GM10248 (cell line): ENCODE data around the gene MAN2B2.

Experiments used
- CTCF ChIA-PET: fragments of 300-600 bp; sonication (Branson Sonifier 250); formaldehyde crosslinking; extraction: SDS; loops from one replicate; lab custom pipeline; 2021; ENCODE audit warnings: antibody characterized with exemption; lab: Yijun Ruan, JAX
- POLR2A ChIA-PET: fragments of 350-650 bp; sonication (Branson Sonifier 250); formaldehyde crosslinking; extraction: SDS; loops from one replicate; lab custom pipeline; 2020; ENCODE audit warnings: antibody characterized with exemption; lab: Yijun Ruan, JAX
- DNase-seq: peaks from one replicate; pipeline ENCODE4 v3.0.0; 2012; ENCODE audit errors: extremely low spot score
- TF ChIP-seq, protein P1 (sequence below): IDR thresholded peaks from 2 replicates; pipeline ENCODE4 v1.5.1; 2012; ENCODE audit warnings: mild to moderate bottlenecking, low read depth; ENCODE audit errors: extremely low read depth, missing control alignments, control extremely low read depth

MAN2B2 gene

DNA sequence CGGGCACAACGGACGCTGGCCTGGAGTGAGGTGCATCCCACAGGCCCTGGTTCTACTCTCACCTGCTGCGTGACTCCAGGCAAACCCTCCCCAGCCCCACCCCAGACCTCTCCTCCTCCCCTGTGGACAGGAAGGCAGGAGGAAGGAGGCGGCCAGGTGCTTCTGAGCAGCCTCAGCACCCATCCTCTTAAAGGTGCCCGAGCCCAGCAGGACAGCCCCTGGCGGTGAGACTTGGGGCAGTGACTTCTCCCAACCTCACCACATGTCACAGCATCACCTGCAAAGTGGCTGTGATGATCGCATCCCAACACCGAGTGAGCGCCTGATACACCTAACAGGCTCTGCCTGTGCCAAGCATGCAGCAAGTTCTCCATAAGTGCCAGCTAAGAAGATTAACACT lies 17.1 kb upstream of the MAN2B2 start:
- ChIA-PET POLR2A (no interaction called here), CTCF (no interaction called here)
- DNase-seq: no peak
- TF ChIP-seq, protein P1, sequence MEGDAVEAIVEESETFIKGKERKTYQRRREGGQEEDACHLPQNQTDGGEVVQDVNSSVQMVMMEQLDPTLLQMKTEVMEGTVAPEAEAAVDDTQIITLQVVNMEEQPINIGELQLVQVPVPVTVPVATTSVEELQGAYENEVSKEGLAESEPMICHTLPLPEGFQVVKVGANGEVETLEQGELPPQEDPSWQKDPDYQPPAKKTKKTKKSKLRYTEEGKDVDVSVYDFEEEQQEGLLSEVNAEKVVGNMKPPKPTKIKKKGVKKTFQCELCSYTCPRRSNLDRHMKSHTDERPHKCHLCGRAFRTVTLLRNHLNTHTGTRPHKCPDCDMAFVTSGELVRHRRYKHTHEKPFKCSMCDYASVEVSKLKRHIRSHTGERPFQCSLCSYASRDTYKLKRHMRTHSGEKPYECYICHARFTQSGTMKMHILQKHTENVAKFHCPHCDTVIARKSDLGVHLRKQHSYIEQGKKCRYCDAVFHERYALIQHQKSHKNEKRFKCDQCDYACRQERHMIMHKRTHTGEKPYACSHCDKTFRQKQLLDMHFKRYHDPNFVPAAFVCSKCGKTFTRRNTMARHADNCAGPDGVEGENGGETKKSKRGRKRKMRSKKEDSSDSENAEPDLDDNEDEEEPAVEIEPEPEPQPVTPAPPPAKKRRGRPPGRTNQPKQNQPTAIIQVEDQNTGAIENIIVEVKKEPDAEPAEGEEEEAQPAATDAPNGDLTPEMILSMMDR: no peak

DNA sequence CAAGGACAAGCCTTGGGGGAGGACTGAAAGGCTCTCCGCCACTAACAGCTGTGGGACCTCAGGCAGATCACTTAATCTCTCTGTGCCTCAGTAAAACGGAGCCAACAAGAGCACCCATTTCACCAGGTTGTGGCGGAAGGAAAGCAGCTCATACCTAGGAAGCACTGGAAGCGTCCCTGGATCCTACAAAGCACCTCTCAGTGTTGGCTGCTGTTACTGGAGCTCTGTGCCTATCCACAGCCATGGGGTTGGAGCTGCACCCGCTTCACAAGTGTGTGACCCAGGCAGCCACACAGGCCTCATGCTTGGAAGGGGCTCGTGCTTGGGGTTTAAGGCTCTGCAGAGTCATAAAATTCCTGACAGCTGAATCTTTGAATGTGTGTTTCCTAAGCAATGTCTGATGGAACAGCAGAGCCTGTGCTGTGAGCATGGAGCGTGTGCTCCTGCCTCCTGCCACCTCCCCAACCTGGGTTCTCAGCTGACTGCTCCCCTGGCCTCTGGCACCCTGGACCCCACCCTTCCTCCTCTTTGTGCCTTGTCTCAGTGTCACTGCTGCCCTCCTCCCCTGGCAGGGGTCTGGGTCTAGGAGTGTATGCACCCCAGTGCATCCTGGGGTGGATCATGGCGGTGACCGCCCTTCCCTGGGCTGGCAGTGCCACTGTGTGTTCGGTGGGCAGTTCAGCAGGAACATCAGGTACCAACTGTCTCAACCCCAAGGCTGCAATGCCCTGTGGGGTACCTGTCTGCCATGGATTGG lies 14.4 kb upstream of the MAN2B2 start:
- CTCF ChIA-PET: interaction anchor here (3.8 kb wide), 1 partner anchor 14 kb away, joined by 21 read pairs; no protein-coding TSS in a partner anchor
- DNase-seq: no peak
- POLR2A ChIA-PET: no interaction called here
- TF ChIP-seq, protein P1: no peak

DNA sequence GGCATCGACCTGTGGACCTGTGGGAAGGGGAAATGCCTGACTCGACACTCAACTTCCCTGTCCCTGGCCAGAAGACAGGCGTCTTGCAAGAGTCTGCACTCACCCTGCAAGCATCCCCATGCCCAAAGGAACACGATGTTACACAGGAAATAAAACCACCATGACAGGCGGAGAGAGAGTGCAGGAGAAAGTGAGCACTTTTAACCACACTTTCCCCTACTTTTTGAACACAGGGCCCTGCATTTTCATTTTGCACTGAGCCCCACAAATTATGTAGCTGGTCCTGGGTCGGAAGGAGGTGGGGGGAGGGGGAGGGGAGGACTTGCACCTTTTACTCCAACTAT lies 13.8 kb upstream of the MAN2B2 start:
- DNase-seq: no peak
- TF ChIP-seq, protein P1: no peak
- POLR2A ChIA-PET: no interaction called here
- CTCF ChIA-PET: interaction anchor here (1.4 to 3.8 kb wide), 2 partner anchors 14 to 24 kb away, joined by 3 to 21 read pairs; no protein-coding TSS in a partner anchor

DNA sequence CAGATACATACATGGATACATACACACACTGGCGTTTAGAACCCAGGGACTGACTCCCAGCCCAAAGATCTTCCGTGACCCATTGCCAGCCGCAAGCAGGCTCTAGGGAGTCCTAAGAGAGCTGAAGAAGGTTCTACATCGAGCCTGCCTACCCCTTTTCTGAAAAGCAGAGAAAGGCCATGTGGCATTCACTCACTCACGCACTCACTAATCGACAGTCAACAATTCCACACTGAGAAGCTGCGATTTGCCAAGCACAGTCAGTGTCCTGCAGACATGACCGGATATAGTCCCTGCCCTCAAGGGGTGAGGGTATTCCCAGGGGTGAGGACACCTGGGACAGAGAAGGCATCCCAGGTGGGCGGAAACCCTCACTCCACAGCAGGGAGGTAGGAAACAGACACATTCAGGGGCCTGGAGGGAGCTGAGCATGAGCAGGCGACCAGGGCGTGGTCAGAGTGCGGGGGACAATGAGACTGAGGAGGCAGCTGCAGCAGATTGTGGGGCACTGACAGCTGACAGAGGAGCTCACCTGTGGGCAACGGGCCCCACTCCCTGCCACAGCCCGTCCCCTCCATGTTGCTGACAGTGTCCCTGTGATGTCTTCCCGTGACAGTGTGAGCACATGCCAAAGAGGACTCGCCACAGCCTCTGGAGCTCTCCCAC lies 13.2 kb upstream of the MAN2B2 start:
- no peak for DNase-seq
- POLR2A ChIA-PET: interaction anchor here (0.5 kb wide), 1 partner anchor 348 kb away, joined by 3 read pairs; the partner anchor contains the start of gene TBC1D14
- CTCF ChIA-PET: interaction anchor here (1.4 to 3.8 kb wide), 2 partner anchors 15 to 23 kb away, joined by 3 to 21 read pairs; no protein-coding TSS in a partner anchor

DNA sequence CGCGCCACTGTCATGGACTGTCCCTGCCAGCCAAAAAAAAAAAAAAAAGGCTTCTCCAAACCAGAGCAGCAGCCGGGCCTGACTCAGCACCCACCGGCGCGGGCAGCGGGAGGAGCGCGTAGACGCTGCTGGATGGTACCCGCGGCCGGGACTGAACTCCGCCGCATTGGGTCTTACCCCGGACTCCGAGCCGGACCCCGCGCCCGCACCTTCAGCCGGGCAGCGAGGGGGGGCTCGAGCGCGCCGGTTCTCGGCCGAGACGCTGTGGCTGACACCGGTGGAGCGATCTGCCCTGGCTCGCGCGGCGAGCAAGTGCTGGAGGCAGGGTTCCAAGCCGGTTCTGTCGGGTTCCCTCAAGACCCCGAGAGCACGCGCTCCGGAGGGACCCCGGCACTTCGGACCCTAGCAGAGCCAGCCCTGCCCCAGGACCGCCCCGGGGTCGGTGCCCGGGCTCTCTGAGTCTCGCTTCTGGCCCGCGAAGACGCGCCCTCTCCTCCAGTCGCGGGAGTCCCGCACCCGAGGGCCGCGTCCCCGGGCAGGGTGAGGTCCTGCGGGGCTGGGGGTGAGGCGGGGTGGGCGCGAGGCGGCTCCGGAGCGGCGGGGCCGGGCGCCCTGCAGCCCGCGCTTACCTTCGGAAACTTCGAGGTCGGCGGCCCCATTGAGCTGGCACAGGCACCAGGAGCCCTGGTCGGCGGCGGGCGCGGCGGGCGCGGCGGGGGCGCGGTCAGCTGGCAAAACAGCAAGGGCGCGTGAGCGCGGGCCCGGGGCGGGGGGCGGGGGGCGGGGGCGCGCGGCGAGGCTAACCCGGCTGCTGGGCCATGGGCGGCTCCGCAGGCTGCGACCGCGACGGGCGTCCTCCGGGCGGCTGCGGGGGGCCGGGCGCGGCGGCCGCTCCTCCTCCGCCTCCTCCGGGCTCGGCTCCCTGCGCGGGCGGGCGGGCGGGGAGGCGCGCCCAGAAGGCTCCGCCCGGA lies 11.8 kb upstream of the MAN2B2 start:
- TF ChIP-seq, protein P1: no peak
- CTCF ChIA-PET: interaction anchor here (3.8 kb wide), 1 partner anchor 16 kb away, joined by 21 read pairs; no protein-coding TSS in a partner anchor
- DNase-seq: no peak
- POLR2A ChIA-PET: no interaction called here

More for the DNA sequence above, 13.2 kb upstream of the MAN2B2 start:
- TF ChIP-seq, protein P1: no peak
